ENCODE results near the gene PAK5. TPM values are rescaled to one million over a fixed set of nuclear protein-coding genes. Genes with fewer than 3 reads are reported as not detected.

Gene PAK5
- total RNA-seq, 2 donors from 2014 or later = 0.12 TPM; not detected in 1

GRCh38 chr20:9493803-9494202, 345.1 kb downstream of the PAK5 start:
- Histone ChIP-seq H3K4me1 (no peaks in the 10 kb centered on the region), H3K27ac (no peak overlapping the region), H3K4me3 (no peak overlapping the region), H3K9me3 (no peaks in the 10 kb centered on the region), H3K27me3 (no peaks in the 10 kb centered on the region), H3K36me3 (no peaks in the 10 kb centered on the region)
- DNase-seq (ENCODE audit: low spot score) = no peak
- no peak for TF ChIP-seq CTCF (IDR thresholded peaks at IDR 0.05)

GRCh38 chr20:9492067-9492466, 346.8 kb downstream of the PAK5 start:
- Histone ChIP-seq H3K36me3 (no peaks in the 10 kb centered on the region), H3K27me3 (no peaks in the 10 kb centered on the region), H3K4me1 (no peaks in the 10 kb centered on the region), H3K27ac (no peak overlapping the region), H3K9me3 (no peaks in the 10 kb centered on the region), H3K4me3 (no peak overlapping the region)
- no peak for TF ChIP-seq CTCF (IDR thresholded peaks at IDR 0.05)
- DNase-seq (ENCODE audit: low spot score) = no peak

GRCh38 chr20:9491324-9491723, 347.6 kb downstream of the PAK5 start:
- no peak overlapping the region for H3K27ac ChIP-seq
- no peaks in the 10 kb centered on the region for H3K27me3 ChIP-seq
- H3K36me3 ChIP-seq = no peaks in the 10 kb centered on the region
- no peaks in the 10 kb centered on the region for H3K9me3 ChIP-seq
- DNase-seq (ENCODE audit: low spot score) = no peak
- no peak for TF ChIP-seq CTCF (IDR thresholded peaks at IDR 0.05)
- no peaks in the 10 kb centered on the region for H3K4me1 ChIP-seq
- no peak overlapping the region for H3K4me3 ChIP-seq

GRCh38 chr20:9490631-9491030, 348.2 kb downstream of the PAK5 start:
- TF ChIP-seq CTCF (IDR thresholded peaks at IDR 0.05) = no peak
- DNase-seq (ENCODE audit: low spot score) = no peak
- Histone ChIP-seq H3K9me3 (no peaks in the 10 kb centered on the region), H3K27me3 (no peaks in the 10 kb centered on the region), H3K4me1 (no peaks in the 10 kb centered on the region), H3K4me3 (no peak overlapping the region), H3K36me3 (no peaks in the 10 kb centered on the region), H3K27ac (no peak overlapping the region)

DNA sequence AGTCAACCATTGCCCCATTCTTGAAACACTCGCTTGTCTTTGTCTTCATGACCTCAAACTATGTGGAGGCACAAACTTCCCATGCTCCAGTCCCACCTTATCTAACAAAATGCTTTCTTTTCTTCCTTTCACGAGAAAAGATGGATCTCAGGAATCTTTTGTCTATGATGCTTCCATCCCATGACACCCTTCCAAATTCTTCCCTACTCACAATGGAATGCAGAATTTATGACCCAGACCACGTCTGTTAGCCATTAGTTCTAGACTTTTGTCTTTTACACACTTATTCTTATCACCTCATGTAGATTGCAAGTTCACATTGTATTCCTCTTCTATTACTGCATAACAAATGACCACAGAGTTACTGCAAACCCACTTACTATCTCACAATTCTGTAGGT, 348.7 kb downstream of the PAK5 start:
- Histone ChIP-seq H3K27ac (no peak overlapping the region), H3K4me1 (no peaks in the 10 kb centered on the region), H3K36me3 (no peaks in the 10 kb centered on the region), H3K9me3 (no peaks in the 10 kb centered on the region), H3K27me3 (no peaks in the 10 kb centered on the region), H3K4me3 (no peak overlapping the region)
- TF ChIP-seq CTCF (IDR thresholded peaks at IDR 0.05) = no peak
- no peak for DNase-seq (ENCODE audit: low spot score)

DNA sequence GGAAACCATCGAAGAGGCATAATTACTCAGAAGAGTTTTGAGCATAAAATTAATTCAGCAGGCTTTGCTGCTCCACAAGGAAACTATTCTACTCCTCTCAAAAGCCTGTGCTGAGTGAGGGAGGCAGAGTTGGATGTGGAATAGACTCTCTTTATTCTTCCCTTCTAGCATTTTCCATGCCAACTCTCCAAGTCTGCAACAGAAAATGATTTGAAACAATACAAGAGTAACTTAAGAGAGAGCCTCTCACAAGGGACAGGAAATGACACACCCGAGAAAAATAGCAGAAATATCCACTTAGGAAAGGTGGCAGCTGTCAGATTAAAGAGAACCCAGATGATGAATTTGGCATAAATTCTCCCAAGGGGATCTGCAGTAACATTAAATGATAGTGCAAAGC, 350.8 kb downstream of the PAK5 start:
- Histone ChIP-seq H3K27me3 (no peaks in the 10 kb centered on the region), H3K36me3 (no peaks in the 10 kb centered on the region), H3K27ac (no peak overlapping the region), H3K9me3 (no peaks in the 10 kb centered on the region), H3K4me3 (no peak overlapping the region), H3K4me1 (no peaks in the 10 kb centered on the region)
- TF ChIP-seq CTCF (IDR thresholded peaks at IDR 0.05) = no peak
- DNase-seq (ENCODE audit: low spot score) = no peak

Measured in right atrium auricular region (tissue), 2 donors.